ENCODE results near the gene P2RX1.
A peak's percentile ranks its signal among the peaks of the same experiment; 100 is the strongest.

Gene P2RX1

GRCh38 chr17:3905017-3905520, 11.2 kb downstream of the P2RX1 start:
- DNase-seq (ENCODE audit: low read depth): no peak

GRCh38 chr17:3904501-3904900, 11.8 kb downstream of the P2RX1 start:
- no peak for DNase-seq (ENCODE audit: low read depth)

GRCh38 chr17:3903881-3904290, 12.4 kb downstream of the P2RX1 start:
- no peak for DNase-seq (ENCODE audit: low read depth)

GRCh38 chr17:3903051-3903825, 13.0 kb downstream of the P2RX1 start:
- DNase-seq (ENCODE audit: low read depth): no peak

GRCh38 chr17:3900646-3901045, 15.6 kb downstream of the P2RX1 start:
- no peak for DNase-seq (ENCODE audit: low read depth)

GRCh38 chr17:3897731-3898130, 18.5 kb downstream of the P2RX1 start:
- DNase-seq (ENCODE audit: low read depth): no peak

- no peak for DNase-seq (ENCODE audit: low read depth)
Observed at GRCh38 chr17:3896968-3897235, 19.4 kb downstream of the P2RX1 start.

GRCh38 chr17:3896108-3896967, 19.9 kb downstream of the P2RX1 start:
- DNase-seq (ENCODE audit: low read depth): no peak

GRCh38 chr17:3895354-3895753, 20.9 kb downstream of the P2RX1 start:
- no peak for DNase-seq (ENCODE audit: low read depth)

GRCh38 chr17:3894911-3895343, 21.3 kb downstream of the P2RX1 start:
- DNase-seq (ENCODE audit: low read depth): no peak

- no peak for DNase-seq (ENCODE audit: low read depth)
Observed at GRCh38 chr17:3894188-3894587, 22.1 kb downstream of the P2RX1 start.

GRCh38 chr17:3893720-3894116, 22.5 kb downstream of the P2RX1 start:
- no peak for DNase-seq (ENCODE audit: low read depth)

- DNase-seq (ENCODE audit: low read depth): no peak
Observed at GRCh38 chr17:3893003-3893719, 23.1 kb downstream of the P2RX1 start, which contains the start of gene CAMKK1. CAMKK1 (minus strand) TSS chr17:3893053; CDS start chr17:3885687, 7,366 bp downstream.

GRCh38 chr17:3892095-3892998, 23.9 kb downstream of the P2RX1 start:
- no peak for DNase-seq (ENCODE audit: low read depth)

- DNase-seq (ENCODE audit: low read depth): no peak
Observed at GRCh38 chr17:3891626-3892094, 24.6 kb downstream of the P2RX1 start.

- no peak for DNase-seq (ENCODE audit: low read depth)
Observed at GRCh38 chr17:3890878-3891219, 25.4 kb downstream of the P2RX1 start.

- DNase-seq (ENCODE audit: low read depth): peak; percentile 65
Observed at GRCh38 chr17:3890082-3890877, 26.0 kb downstream of the P2RX1 start.

- no peak for DNase-seq (ENCODE audit: low read depth)
Observed at GRCh38 chr17:3889325-3890012, 26.8 kb downstream of the P2RX1 start.

- DNase-seq (ENCODE audit: low read depth): peak; percentile 71
Observed at GRCh38 chr17:3888343-3889171, 27.7 kb downstream of the P2RX1 start.
